Ishikawa (cell line): Measurements from ENCODE around the gene C1orf210.

Source experiments
- EP300 ChIP-seq: IDR thresholded peaks from 2 replicates; pipeline ENCODE4 v1.6.1; 2012; ENCODE audit warnings: borderline replicate concordance
- FOXM1 ChIP-seq: IDR thresholded peaks from 2 replicates; pipeline ENCODE4 v1.6.1; 2012; ENCODE audit warnings: low read depth, borderline replicate concordance
- NFIC ChIP-seq: IDR thresholded peaks from 2 replicates; pipeline ENCODE4 v1.6.1; 2012
- REST ChIP-seq: IDR thresholded peaks from 2 replicates; pipeline ENCODE4 v1.6.1; 2012; ENCODE audit warnings: low read depth, mild to moderate bottlenecking
- TAF1 ChIP-seq: IDR thresholded peaks from 2 replicates; pipeline ENCODE4 v1.6.1; 2012; ENCODE audit warnings: low read depth, mild to moderate bottlenecking
- TCF12 ChIP-seq: IDR thresholded peaks from 2 replicates; pipeline ENCODE4 v1.6.1; 2012; ENCODE audit warnings: low read depth

- TF ChIP-seq NFIC: no peak
- TF ChIP-seq REST: no peak
- no peak for TF ChIP-seq TAF1
- no peak for TF ChIP-seq FOXM1
- no peak for TF ChIP-seq TCF12
- TF ChIP-seq EP300: no peak
Measured at GRCh38 chr1:43277116-43277876, 8.1 kb downstream of the C1orf210 start.
